Mucosa of descending colon (tissue), 3 donors: ENCODE data around the gene HIRIP3. TPM values are rescaled to one million over a fixed set of nuclear protein-coding genes. Genes with fewer than 3 reads are reported as not detected.
A peak's percentile ranks its signal among the peaks of the same experiment; 100 is the strongest.

Experiments
- ATAC-seq: fragments of 200-7000 bp; cut with Tn5 transposase; one replicate; pipeline ENCODE4 v1.9.1; 2020; ENCODE audit warnings: mild to moderate bottlenecking, moderate library complexity
- DNase-seq, 3 donors: peaks; one replicate each; pipeline ENCODE4 v3.0.0-alpha.2; 2020
- H3K36me3 ChIP-seq: fragments of 200-600 bp; one replicate; pipeline ENCODE4 v1.8.0; 2021; ENCODE audit warnings: low read depth, mild to moderate bottlenecking
- H3K4me1 ChIP-seq: fragments of 200-600 bp; one replicate; pipeline ENCODE4 v1.8.0; 2021; ENCODE audit warnings: low read depth, mild to moderate bottlenecking
- H3K4me3 ChIP-seq: fragments of 200-600 bp; one replicate; pipeline ENCODE4 v1.8.0; 2021; ENCODE audit warnings: mild to moderate bottlenecking
- H3K9me3 ChIP-seq: fragments of 200-600 bp; one replicate; pipeline ENCODE4 v1.8.0; 2021; ENCODE audit warnings: mild to moderate bottlenecking
- CTCF ChIP-seq: fragments of 200-600 bp; IDR thresholded peaks from one replicate; pipeline ENCODE4 v1.8.0; 2022; ENCODE audit warnings: antibody characterized with exemption, mild to moderate bottlenecking
- intact Hi-C, 2 donors: fragments of 100-400 bp; cut with DNase I in 1 of 2; cut with micrococcal nuclease in 1 of 2; formaldehyde crosslinking; loops; one replicate each; pipeline versions ENCODE4 v1.11.0 to v1.11.1; 2022; cut with DNase I, micrococcal nuclease
- total RNA-seq, 3 donors: library from RNA; stranded (reverse); fragmentation: NEBNext Ultra II Directional in 2 of 3; extraction: Animal tissue kit (Norgen Biotek cat#: 25700) in 2 of 3; gene quantifications; one replicate each; pipeline versions ENCODE4 v1.2.1 to v1.2.4, GENCODE V29; 2021 to 2023
- donor health status: DM: no; HTN: no; CAD: no; lungs with moderate emphysema.
- donor health status: DM: no; HTN: no; CAD: no.
- donor health status: DM: no; HTN: yes; CAD: no.

The HIRIP3 gene
- total RNA-seq, 3 donors from 2014 or later = 11.3 to 21.3 (median 11.9) TPM

- Histone ChIP-seq H3K9me3 (no peaks in the 10 kb centered on the region), H3K4me3 (no peak overlapping the region), H3K36me3 (peaks cover 20% of the 10 kb centered on the region), H3K4me1 (peaks cover 3% of the 10 kb centered on the region)
- intact Hi-C loops = no loop called here
- no peak for DNase-seq
- TF ChIP-seq CTCF = no peak
- ATAC-seq = no peak
Observed at GRCh38 chr16:29988346-29989075, 6.9 kb downstream of the HIRIP3 start.

- TF ChIP-seq CTCF = no peak
- Histone ChIP-seq H3K9me3 (no peaks in the 10 kb centered on the region), H3K4me1 (peaks cover 3% of the 10 kb centered on the region), H3K36me3 (peaks cover 27% of the 10 kb centered on the region), H3K4me3 (no peak overlapping the region)
- DNase-seq (peak in 1 of 3 donors; percentile 29), ATAC-seq (no peak)
- intact Hi-C loops = no loop called here
Observed at GRCh38 chr16:29987371-29988085, 7.9 kb downstream of the HIRIP3 start.

DNA sequence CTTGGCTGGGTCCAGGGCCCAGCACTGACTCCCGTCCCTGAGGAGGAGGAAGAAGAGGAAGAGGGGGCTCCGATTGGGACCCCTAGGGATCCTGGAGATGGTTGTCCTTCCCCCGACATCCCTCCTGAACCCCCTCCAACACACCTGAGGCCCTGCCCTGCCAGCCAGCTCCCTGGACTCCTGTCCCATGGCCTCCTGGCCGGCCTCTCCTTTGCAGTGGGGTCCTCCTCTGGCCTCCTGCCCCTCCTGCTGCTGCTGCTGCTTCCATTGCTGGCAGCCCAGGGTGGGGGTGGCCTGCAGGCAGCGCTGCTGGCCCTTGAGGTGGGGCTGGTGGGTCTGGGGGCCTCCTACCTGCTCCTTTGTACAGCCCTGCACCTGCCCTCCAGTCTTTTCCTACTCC is 8.5 kb downstream of the HIRIP3 start:
- no peak overlapping the region for H3K4me3 ChIP-seq
- intact Hi-C loops = no loop called here
- DNase-seq = peak in 1 of 3 donors; percentile 15
- H3K9me3 ChIP-seq = no peaks in the 10 kb centered on the region
- H3K36me3 ChIP-seq = peaks cover 27% of the 10 kb centered on the region
- H3K4me1 ChIP-seq = peaks cover 3% of the 10 kb centered on the region
- TF ChIP-seq CTCF = no peak
- ATAC-seq = no peak

GRCh38 chr16:29986231-29986630 is 9.2 kb downstream of the HIRIP3 start:
- H3K36me3 ChIP-seq = peaks cover 27% of the 10 kb centered on the region

GRCh38 chr16:29985271-29985811 is 10.1 kb downstream of the HIRIP3 start:
- H3K36me3 ChIP-seq = peaks cover 27% of the 10 kb centered on the region
- H3K4me1 ChIP-seq = no peaks in the 10 kb centered on the region
- DNase-seq (peak in 1 of 3 donors; percentile 14), ATAC-seq (no peak)
- intact Hi-C loops = no loop called here
- H3K9me3 ChIP-seq = no peaks in the 10 kb centered on the region
- no peak overlapping the region for H3K4me3 ChIP-seq
- TF ChIP-seq CTCF = no peak

More at GRCh38 chr16:29986231-29986630, 9.2 kb downstream of the HIRIP3 start:
- intact Hi-C loops = no loop called here
- ATAC-seq (no peak), DNase-seq (peak in 1 of 3 donors; percentile 16)
- Histone ChIP-seq H3K4me1 (peaks cover 3% of the 10 kb centered on the region), H3K9me3 (no peaks in the 10 kb centered on the region), H3K4me3 (no peak overlapping the region)
- no peak for TF ChIP-seq CTCF
